OCI-LY3 (cell line): ENCODE results near the gene MIOX.
A peak's percentile ranks its signal among the peaks of the same experiment; 100 is the strongest.

Experiments used
- H2AFZ ChIP-seq: fragments of 200-600, 300-600 bp; shearing (Covaris generic); 2 replicates; pipeline ENCODE4 v1.6.0; 2014; ENCODE audit warnings: antibody characterized with exemption, low read depth, low read length
- H3K27ac ChIP-seq: fragments of 200-600, 300-600 bp; sonication (generic); 2 replicates; pipeline ENCODE4 v1.5.1; 2014; ENCODE audit warnings: mild to moderate bottlenecking, low read length, moderate library complexity, mixed read lengths
- H3K27me3 ChIP-seq: fragments of 200-600, 300-600 bp; sonication (generic); 2 replicates; pipeline ENCODE4 v1.6.1; 2014; ENCODE audit warnings: low read depth, low read length, mixed read lengths
- H3K36me3 ChIP-seq: fragments of 200-600, 300-600 bp; sonication (generic); replicated peaks from 2 replicates; pipeline ENCODE3; 2014; ENCODE audit warnings: low read depth, low read length, mixed read lengths
- H3K4me1 ChIP-seq: fragments of 300-600, 200-600 bp; sonication (generic); 2 replicates; pipeline ENCODE4 v1.6.1; 2014; ENCODE audit warnings: low read length, mixed read lengths
- H3K4me2 ChIP-seq: fragments of 200-600, 300-600 bp; sonication (generic); 2 replicates; pipeline ENCODE4 v1.6.1; 2014; ENCODE audit warnings: low read length, mixed read lengths
- H3K4me3 ChIP-seq: fragments of 300-600, 200-600 bp; sonication (generic); 2 replicates; pipeline ENCODE4 v1.5.1; 2014; ENCODE audit warnings: antibody characterized with exemption, mild to moderate bottlenecking, low read length, moderate library complexity
- H3K79me2 ChIP-seq: fragments of 300-600, 200-600 bp; shearing (Covaris generic); 2 replicates; pipeline ENCODE4 v1.6.1; 2014; ENCODE audit warnings: mild to moderate bottlenecking, low read length, mixed read lengths
- H3K9ac ChIP-seq: fragments of 300-600, 200-600 bp; shearing (Covaris generic); 2 replicates; pipeline ENCODE4 v1.6.0; 2014; ENCODE audit warnings: mild to moderate bottlenecking, low read length, moderate library complexity
- H3K9me3 ChIP-seq: fragments of 200-600, 300-600 bp; shearing (Covaris generic); 2 replicates; pipeline ENCODE4 v1.6.1; 2014; ENCODE audit warnings: low read length, mixed read lengths; ENCODE audit not compliant: insufficient read depth
- H4K20me1 ChIP-seq: fragments of 200-600, 300-600 bp; sonication (generic); 2 replicates; pipeline ENCODE4 v1.6.1; 2016; ENCODE audit warnings: low read length, mixed read lengths; ENCODE audit not compliant: insufficient read depth
- EZH2phosphoT487 ChIP-seq: fragments of 200-600 bp; shearing (Covaris generic); IDR thresholded peaks from 2 replicates; pipeline ENCODE4 v1.6.1; 2018; ENCODE audit warnings: antibody characterized with exemption, mixed run types, low read depth
- TF ChIP-seq, protein P1 (sequence below): fragments of 200-600, 300-600 bp; sonication (generic); IDR thresholded peaks from 2 replicates; pipeline ENCODE4 v1.5.1; 2014; ENCODE audit warnings: antibody characterized with exemption, low read length, low read depth

Gene MIOX

DNA sequence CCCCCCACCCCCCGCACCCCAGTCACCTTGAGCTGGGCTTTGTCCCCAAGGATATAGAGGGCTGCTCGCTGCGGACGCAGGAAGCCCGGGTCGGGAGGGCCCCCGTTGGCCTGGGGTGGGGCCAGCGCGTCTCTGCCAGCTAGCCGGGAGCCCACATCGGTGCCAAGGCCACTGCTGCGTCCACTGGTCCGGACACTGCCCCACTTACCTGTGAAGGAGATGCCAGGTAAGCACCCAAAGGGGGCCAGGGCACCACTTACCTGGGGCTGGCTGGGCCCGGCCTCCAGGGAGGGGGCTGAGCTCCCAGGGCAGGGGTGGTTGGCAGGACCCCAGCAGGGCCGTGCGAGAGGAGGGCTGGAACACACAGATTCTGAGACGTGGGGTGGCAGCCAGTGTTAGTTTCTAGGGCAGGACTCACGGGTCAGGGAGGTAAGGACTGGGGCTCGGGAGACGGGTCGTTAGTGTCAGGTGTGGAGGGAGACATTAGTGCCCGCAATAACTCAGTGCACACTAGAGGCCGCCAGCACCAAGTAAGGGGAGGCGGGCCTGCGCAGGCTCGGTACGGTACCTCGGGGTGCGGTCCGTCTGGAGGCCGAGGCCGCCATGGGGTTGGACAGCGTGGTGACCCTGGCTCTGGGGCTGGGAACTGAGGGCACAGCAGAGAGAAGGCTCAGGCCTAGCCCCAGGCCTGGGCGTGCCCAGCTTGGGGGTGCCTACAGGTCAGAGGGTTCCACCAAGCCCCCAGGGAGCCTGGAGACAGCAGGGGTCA, 30.0 kb upstream of the MIOX start:
- Histone ChIP-seq H3K36me3 (peaks cover 2% of the 10 kb centered on the region), H4K20me1 (no peaks in the 10 kb centered on the region), H3K9ac (no peak overlapping the region), H3K4me1 (no peaks in the 10 kb centered on the region; the same call in 1 of the 2 replicates), H3K4me3 (no peak overlapping the region), H3K27ac (no peak overlapping the region), H2AFZ (no peak overlapping the region), H3K79me2 (no peaks in the 10 kb centered on the region), H3K27me3 (no peaks in the 10 kb centered on the region), H3K4me2 (no peak overlapping the region), H3K9me3 (no peaks in the 10 kb centered on the region)
- TF ChIP-seq, protein P1, sequence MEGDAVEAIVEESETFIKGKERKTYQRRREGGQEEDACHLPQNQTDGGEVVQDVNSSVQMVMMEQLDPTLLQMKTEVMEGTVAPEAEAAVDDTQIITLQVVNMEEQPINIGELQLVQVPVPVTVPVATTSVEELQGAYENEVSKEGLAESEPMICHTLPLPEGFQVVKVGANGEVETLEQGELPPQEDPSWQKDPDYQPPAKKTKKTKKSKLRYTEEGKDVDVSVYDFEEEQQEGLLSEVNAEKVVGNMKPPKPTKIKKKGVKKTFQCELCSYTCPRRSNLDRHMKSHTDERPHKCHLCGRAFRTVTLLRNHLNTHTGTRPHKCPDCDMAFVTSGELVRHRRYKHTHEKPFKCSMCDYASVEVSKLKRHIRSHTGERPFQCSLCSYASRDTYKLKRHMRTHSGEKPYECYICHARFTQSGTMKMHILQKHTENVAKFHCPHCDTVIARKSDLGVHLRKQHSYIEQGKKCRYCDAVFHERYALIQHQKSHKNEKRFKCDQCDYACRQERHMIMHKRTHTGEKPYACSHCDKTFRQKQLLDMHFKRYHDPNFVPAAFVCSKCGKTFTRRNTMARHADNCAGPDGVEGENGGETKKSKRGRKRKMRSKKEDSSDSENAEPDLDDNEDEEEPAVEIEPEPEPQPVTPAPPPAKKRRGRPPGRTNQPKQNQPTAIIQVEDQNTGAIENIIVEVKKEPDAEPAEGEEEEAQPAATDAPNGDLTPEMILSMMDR: peak; percentile 29
- no peak for TF ChIP-seq EZH2phosphoT487

DNA sequence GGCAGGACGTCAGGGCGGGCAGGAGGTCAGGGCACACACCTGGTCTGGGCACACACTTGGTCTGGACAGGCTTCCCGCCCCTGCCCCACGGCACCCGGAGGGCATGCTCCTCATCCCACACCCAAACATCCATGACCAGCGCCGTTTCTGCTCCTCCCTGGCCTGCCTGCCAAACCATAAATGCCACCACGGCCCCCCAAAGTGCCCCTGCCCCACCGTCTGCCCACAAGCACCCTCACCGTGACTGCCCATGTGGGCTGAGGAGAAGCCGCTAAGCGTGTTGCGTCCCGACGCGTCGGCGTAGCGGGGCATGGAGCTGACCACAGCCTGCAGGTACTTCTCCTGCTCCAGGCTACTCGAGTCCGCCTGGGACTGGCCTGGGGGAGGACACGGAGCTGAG, 27.6 kb upstream of the MIOX start:
- H3K36me3 ChIP-seq: peaks cover 5% of the 10 kb centered on the region
- no peaks in the 10 kb centered on the region for H3K79me2 ChIP-seq
- H3K4me1 ChIP-seq: peaks cover 6% of the 10 kb centered on the region; the same call in 1 of the 2 replicates
- no peaks in the 10 kb centered on the region for H3K9me3 ChIP-seq
- no peak overlapping the region for H3K4me3 ChIP-seq
- H3K27me3 ChIP-seq: no peaks in the 10 kb centered on the region
- H3K9ac ChIP-seq: no peak overlapping the region
- H4K20me1 ChIP-seq: no peaks in the 10 kb centered on the region
- H2AFZ ChIP-seq: no peak overlapping the region
- H3K27ac ChIP-seq: no peak overlapping the region
- no peak overlapping the region for H3K4me2 ChIP-seq
- TF ChIP-seq, protein P1: no peak
- no peak for TF ChIP-seq EZH2phosphoT487

DNA sequence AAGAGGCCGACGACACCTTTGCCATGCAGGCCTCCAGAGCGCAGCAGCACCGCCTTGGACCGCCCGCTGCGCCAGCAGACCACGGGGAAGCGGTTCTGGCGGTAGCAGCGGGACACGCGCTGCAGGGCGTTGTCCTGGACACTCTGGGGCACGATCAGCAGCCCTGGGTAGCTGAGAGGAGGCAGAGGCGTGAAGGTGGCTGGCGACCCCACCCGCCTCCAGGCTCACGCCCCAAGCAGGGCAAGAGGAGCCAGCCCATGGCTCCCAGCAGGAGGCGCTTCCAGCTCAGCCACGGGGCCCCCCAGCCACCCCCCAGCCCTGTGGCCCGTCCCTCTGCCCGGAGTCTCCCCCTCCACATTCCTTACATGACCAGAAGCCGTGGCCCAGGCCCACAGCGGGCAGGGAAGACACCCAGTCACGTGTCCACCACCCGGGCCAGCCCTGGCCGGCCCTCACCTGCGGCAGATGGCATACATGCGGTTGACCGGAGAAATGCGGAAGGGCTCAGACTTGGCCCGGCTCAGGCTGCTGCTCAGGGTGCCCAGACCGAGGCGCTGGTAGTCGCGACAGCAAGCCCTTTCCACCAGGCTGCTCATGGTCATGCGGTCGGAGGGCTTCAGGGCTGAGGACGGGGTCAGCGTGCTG, 27.0 kb upstream of the MIOX start:
- TF ChIP-seq, protein P1: no peak
- TF ChIP-seq EZH2phosphoT487: no peak
- Histone ChIP-seq H3K79me2 (no peaks in the 10 kb centered on the region), H3K27me3 (no peaks in the 10 kb centered on the region), H2AFZ (no peak overlapping the region), H3K9ac (no peak overlapping the region), H4K20me1 (no peaks in the 10 kb centered on the region), H3K4me1 (peaks cover 9% of the 10 kb centered on the region; the same call in 1 of the 2 replicates), H3K36me3 (peaks cover 3% of the 10 kb centered on the region), H3K27ac (no peak overlapping the region), H3K4me2 (no peak overlapping the region), H3K4me3 (no peak overlapping the region), H3K9me3 (no peaks in the 10 kb centered on the region)

DNA sequence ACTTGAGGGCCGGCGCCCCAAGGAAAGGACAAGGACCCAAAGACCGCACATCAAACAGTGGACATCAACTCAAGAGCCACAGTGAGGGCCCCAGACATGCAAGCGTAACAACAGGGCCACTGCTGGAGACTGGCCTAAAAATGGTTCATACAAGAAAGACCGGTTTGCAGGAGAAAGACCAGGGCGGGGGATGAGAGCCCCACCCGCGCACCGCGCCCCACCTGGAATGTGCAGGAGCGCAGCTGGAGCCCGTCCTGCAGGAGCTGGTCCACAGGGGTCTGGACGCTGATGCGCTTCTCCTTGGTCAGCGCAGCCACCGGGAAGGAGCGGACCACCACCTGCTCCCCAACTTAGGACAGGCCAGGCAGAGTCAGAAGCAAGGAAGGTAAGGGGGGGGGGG, 25.7 kb upstream of the MIOX start:
- H3K79me2 ChIP-seq: no peaks in the 10 kb centered on the region
- no peak overlapping the region for H3K27ac ChIP-seq
- H3K9me3 ChIP-seq: no peaks in the 10 kb centered on the region
- H3K36me3 ChIP-seq: peaks cover 3% of the 10 kb centered on the region
- H3K27me3 ChIP-seq: no peaks in the 10 kb centered on the region
- no peaks in the 10 kb centered on the region for H4K20me1 ChIP-seq
- H3K4me1 ChIP-seq: peaks cover 9% of the 10 kb centered on the region; the same call in 1 of the 2 replicates
- H3K9ac ChIP-seq: no peak overlapping the region
- no peak overlapping the region for H3K4me3 ChIP-seq
- TF ChIP-seq EZH2phosphoT487: no peak
- TF ChIP-seq, protein P1: no peak
- H2AFZ ChIP-seq: no peak overlapping the region
- H3K4me2 ChIP-seq: no peak overlapping the region
